Measurements from ENCODE around the gene ZFR.
A peak's percentile ranks its signal among the peaks of the same experiment; 100 is the strongest.

ZFR gene

DNA sequence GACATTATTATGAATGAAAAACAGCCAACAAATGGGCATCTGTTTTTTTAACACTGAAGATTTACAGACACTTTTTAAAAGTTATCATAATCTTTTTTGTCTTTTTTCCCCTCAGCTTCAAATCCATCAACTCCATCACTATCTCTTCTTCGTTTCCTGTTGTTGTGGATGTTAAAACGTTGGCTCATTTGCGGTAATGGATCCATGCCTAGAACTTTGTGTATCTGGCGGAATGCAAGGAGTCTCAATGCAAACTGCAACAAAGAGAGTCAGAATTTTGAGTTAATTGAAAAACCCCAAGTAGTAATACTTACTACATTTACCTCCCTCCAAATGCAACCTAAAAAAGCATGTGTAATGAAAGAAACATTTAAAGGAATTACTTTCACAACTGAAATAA, 88.9 kb downstream of the ZFR start:
- DNase-seq (ENCODE audit: insufficient read length, low spot score): no peak
- no peak for FAIRE-seq
- no peak for TF ChIP-seq POLR2A (IDR thresholded peaks at IDR 0.05; ENCODE audit: low read depth, low read length)
- TF ChIP-seq POLR2AphosphoS5 (IDR thresholded peaks at IDR 0.05; ENCODE audit: low read depth, low read length): no peak
- TF ChIP-seq SPI1 (IDR thresholded peaks at IDR 0.05; ENCODE audit: low read depth, low read length): no peak
- TF ChIP-seq TAF1 (IDR thresholded peaks at IDR 0.05; ENCODE audit: low read depth, low read length): no peak
- no peak for TF ChIP-seq POU2F2 (IDR thresholded peaks at IDR 0.05; ENCODE audit: low read depth, low read length)
- no peak for TF ChIP-seq PAX5 (IDR thresholded peaks at IDR 0.05; ENCODE audit: insufficient read depth, low read length, severe bottlenecking)

DNA sequence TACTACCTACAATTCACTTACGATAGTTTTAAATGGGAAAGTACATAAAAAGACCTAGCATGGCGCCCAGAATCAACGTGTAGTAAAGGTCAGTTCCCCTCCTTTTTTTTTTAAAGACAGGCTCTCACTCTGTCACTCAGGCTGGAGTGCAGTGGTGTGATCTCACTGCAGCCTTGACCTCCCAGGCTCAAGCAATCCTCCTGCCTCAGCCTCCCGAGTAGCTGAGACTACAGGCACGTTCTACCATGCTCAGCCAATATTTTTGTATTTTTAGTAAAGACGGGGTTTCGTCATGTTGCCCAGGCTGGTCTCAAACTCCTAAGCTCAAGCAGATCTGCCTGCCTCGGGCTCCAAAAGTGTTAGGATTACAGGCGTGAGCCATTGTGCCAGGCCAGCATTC, 91.1 kb downstream of the ZFR start:
- no peak for FAIRE-seq
- no peak for DNase-seq (ENCODE audit: insufficient read length, low spot score)
- TF ChIP-seq POLR2AphosphoS5 (IDR thresholded peaks at IDR 0.05; ENCODE audit: low read depth, low read length) (no peak), POU2F2 (IDR thresholded peaks at IDR 0.05; ENCODE audit: low read depth, low read length) (no peak), PAX5 (IDR thresholded peaks at IDR 0.05; ENCODE audit: insufficient read depth, low read length, severe bottlenecking) (no peak), TAF1 (IDR thresholded peaks at IDR 0.05; ENCODE audit: low read depth, low read length) (no peak), POLR2A (IDR thresholded peaks at IDR 0.05; ENCODE audit: low read depth, low read length) (no peak), SPI1 (IDR thresholded peaks at IDR 0.05; ENCODE audit: low read depth, low read length) (no peak)

DNA sequence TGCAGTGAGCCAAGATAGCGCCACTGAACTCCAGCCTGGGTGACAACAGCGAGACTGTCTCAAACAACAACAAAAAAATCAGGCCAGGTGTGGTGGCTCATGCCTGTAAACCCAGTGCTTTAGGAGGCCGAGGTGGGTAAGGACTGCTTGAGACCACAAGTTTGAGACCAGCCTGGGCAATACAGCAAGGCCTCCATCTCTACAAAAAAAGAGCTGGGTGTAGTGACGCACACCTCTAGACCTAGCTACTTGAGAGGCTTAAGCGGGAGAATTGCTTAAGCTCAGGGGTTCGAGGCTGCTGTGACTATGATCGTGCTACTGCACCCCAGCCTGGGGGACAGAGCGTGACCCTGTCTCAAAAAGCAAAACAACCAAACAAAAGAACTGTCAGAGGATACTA, 91.9 kb downstream of the ZFR start:
- TF ChIP-seq PAX5 (IDR thresholded peaks at IDR 0.05; ENCODE audit: insufficient read depth, low read length, severe bottlenecking): no peak
- no peak for TF ChIP-seq POLR2AphosphoS5 (IDR thresholded peaks at IDR 0.05; ENCODE audit: low read depth, low read length)
- TF ChIP-seq SPI1 (IDR thresholded peaks at IDR 0.05; ENCODE audit: low read depth, low read length): no peak
- no peak for FAIRE-seq
- DNase-seq (ENCODE audit: insufficient read length, low spot score): no peak

DNA sequence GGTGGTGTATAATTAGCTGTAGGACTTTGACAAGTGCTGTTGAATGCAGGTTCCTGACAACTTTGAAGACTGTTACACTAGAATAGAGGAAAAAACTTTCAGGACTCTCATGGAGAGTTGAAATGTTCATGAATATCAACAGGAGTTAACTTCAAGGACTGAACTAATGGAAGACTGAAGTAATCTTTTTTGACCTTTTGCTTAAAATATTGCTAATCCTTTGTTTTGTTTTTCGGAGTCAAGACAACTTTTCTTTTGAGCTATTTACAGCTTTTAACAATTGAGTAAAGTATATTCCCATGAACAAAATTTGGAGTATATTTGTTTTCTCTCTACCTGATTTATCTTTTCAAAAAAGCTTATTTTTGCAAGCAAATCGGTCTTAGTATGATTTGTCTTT, 97.7 kb downstream of the ZFR start:
- FAIRE-seq (no peak), DNase-seq (ENCODE audit: insufficient read length, low spot score) (no peak)
- TF ChIP-seq PAX5 (IDR thresholded peaks at IDR 0.05; ENCODE audit: insufficient read depth, low read length, severe bottlenecking) (no peak), TAF1 (IDR thresholded peaks at IDR 0.05; ENCODE audit: low read depth, low read length) (no peak), POU2F2 (IDR thresholded peaks at IDR 0.05; ENCODE audit: low read depth, low read length) (no peak), POLR2A (IDR thresholded peaks at IDR 0.05; ENCODE audit: low read depth, low read length) (no peak), SPI1 (IDR thresholded peaks at IDR 0.05; ENCODE audit: low read depth, low read length) (no peak), POLR2AphosphoS5 (IDR thresholded peaks at IDR 0.05; ENCODE audit: low read depth, low read length) (no peak)

DNA sequence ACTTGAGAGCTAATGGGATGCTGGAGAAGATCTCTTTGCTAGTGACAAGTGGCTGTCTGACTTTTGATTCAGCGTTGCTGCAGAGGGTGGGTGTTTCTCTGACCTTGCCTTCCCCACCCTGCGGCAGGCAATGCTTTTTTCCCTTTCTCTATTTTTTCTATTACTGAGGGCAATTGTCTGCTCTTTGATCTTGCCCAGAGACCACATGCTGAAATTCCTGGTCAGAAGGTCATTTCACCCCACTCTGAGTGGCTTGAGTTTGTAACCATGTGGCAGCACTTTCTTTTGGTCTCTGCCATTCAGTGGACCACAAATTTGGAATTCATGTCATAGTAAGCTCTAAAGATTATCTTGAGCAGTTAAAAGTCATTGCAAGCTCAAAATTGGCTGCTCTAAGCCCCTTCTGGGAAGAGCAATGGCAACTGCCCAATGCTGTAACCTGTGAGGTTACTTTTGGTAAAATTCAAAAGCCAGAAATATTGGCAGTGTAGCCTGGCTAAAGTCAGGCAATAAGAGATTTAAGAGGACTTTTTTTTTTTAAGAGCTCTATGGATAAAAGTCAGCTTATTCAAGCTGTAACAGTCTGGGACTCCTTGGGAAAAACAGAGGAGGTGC, 101.4 kb downstream of the ZFR start:
- FAIRE-seq (no peak), DNase-seq (ENCODE audit: insufficient read length, low spot score) (no peak)
- TF ChIP-seq PAX5 (IDR thresholded peaks at IDR 0.05; ENCODE audit: insufficient read depth, low read length, severe bottlenecking) (no peak), POLR2A (IDR thresholded peaks at IDR 0.05; ENCODE audit: low read depth, low read length) (no peak), POLR2AphosphoS5 (IDR thresholded peaks at IDR 0.05; ENCODE audit: low read depth, low read length) (no peak), TAF1 (IDR thresholded peaks at IDR 0.05; ENCODE audit: low read depth, low read length) (no peak), POU2F2 (IDR thresholded peaks at IDR 0.05; ENCODE audit: low read depth, low read length) (no peak), SPI1 (IDR thresholded peaks at IDR 0.05; ENCODE audit: low read depth, low read length) (no peak)

DNA sequence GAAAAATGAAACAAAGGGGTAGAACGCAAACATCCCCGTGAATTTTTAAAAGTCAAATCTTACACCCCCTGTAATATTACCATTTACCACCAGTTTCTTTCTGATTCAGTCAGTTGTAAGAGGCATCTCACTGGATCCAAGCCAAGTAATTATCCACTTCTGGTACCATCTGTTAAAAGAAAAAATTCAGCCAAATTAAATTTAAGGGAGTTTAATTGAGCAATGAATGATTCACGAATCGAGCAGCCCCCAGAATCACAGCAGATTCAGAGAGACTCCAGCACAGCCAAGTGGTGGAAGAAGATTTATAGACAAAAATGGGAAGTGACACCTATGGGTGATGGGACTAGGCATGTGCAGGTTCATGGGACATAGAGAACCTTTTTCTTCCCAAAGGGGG, 101.9 kb downstream of the ZFR start:
- TF ChIP-seq SPI1 (IDR thresholded peaks at IDR 0.05; ENCODE audit: low read depth, low read length) (peak; percentile 19; the same call in 1 of the 2 replicates), POLR2AphosphoS5 (IDR thresholded peaks at IDR 0.05; ENCODE audit: low read depth, low read length) (no peak)
- FAIRE-seq (no peak), DNase-seq (ENCODE audit: insufficient read length, low spot score) (no peak)

DNA sequence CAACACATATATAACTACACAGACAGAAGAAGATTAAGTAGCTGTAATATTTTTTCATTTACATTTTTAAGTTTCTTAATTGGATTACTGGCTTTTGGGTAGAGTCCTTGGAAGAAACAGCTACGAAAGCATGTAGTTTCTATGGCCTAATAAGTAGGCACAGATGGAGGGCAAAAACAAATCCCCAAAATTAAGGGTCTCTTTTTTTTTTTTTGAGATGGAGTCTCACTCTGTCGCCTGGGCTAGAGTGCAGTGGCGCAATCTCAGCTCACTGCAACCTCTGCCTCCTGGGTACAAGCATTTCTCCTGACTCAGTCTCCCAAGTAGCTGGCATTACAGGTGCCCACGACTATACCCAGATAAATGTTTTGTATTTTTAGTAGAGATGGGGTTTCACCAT, 104.7 kb downstream of the ZFR start:
- TF ChIP-seq POU2F2 (IDR thresholded peaks at IDR 0.05; ENCODE audit: low read depth, low read length) (no peak), POLR2AphosphoS5 (IDR thresholded peaks at IDR 0.05; ENCODE audit: low read depth, low read length) (no peak), POLR2A (IDR thresholded peaks at IDR 0.05; ENCODE audit: low read depth, low read length) (no peak), TAF1 (IDR thresholded peaks at IDR 0.05; ENCODE audit: low read depth, low read length) (no peak), PAX5 (IDR thresholded peaks at IDR 0.05; ENCODE audit: insufficient read depth, low read length, severe bottlenecking) (no peak), SPI1 (IDR thresholded peaks at IDR 0.05; ENCODE audit: low read depth, low read length) (no peak)
- no peak for FAIRE-seq
- no peak for DNase-seq (ENCODE audit: insufficient read length, low spot score)

DNA sequence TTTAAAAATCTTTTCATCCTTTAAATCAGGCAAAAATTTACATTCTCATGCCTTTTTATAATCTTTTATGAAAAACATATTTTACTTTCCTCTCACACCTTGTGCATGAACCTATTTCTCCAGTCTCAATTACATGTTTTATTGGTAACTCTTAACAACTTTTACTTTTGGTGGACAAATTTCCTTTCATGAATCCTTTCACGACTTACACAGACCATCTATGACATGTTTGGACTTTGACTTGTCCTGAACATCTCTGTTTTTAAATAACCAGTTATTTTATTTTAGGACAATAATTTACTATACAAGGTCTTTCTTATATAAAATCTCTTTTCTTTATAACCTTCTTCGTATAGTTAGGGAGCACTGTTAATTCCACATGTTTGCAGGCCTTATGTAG, 105.3 kb downstream of the ZFR start:
- TF ChIP-seq POLR2A (IDR thresholded peaks at IDR 0.05; ENCODE audit: low read depth, low read length) (no peak), SPI1 (IDR thresholded peaks at IDR 0.05; ENCODE audit: low read depth, low read length) (no peak), POU2F2 (IDR thresholded peaks at IDR 0.05; ENCODE audit: low read depth, low read length) (no peak), POLR2AphosphoS5 (IDR thresholded peaks at IDR 0.05; ENCODE audit: low read depth, low read length) (no peak), PAX5 (IDR thresholded peaks at IDR 0.05; ENCODE audit: insufficient read depth, low read length, severe bottlenecking) (no peak), TAF1 (IDR thresholded peaks at IDR 0.05; ENCODE audit: low read depth, low read length) (no peak)
- DNase-seq (ENCODE audit: insufficient read length, low spot score) (no peak), FAIRE-seq (no peak)

DNA sequence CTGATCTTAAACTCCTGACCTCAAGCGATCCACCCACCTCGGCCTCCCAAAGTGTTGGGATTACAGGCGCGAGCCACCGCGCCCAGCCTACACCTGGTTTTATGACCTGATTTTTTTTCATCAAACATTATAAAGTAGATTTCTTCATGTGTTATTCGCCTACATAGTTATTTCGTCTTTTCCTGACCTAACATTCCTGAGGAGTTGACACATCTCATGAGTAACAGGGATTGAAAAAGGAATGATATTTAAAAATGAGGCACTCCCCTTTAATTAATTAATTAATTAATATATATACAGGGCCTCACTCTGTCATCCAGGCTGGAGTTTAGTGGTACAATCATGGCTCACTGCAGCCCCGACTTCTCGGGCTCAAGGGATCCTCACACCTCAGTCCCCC, 111.6 kb downstream of the ZFR start:
- FAIRE-seq: no peak
- TF ChIP-seq PAX5 (IDR thresholded peaks at IDR 0.05; ENCODE audit: insufficient read depth, low read length, severe bottlenecking) (no peak), TAF1 (IDR thresholded peaks at IDR 0.05; ENCODE audit: low read depth, low read length) (no peak), POU2F2 (IDR thresholded peaks at IDR 0.05; ENCODE audit: low read depth, low read length) (no peak), POLR2AphosphoS5 (IDR thresholded peaks at IDR 0.05; ENCODE audit: low read depth, low read length) (no peak), POLR2A (IDR thresholded peaks at IDR 0.05; ENCODE audit: low read depth, low read length) (no peak), SPI1 (IDR thresholded peaks at IDR 0.05; ENCODE audit: low read depth, low read length) (no peak)
- DNase-seq (ENCODE audit: insufficient read length, low spot score): no peak

DNA sequence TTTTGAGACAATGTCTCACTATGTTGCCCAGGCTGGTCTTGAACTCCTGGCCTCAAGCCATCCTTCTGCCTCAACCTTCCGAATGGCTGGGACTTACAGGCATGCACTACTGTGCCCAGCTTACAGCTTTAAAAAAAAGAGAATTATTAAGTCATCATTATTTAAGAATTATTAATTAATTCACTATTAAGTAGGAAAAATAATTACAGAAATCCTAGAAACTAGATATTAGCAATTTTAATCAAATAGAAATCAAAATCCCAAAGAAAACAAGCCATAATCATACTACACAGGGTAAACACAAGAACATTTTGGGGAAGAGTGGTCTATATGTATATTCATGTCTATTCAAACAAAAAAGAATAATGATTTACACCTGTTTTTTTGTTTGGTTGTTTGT, 112.2 kb downstream of the ZFR start:
- no peak for FAIRE-seq
- no peak for DNase-seq (ENCODE audit: insufficient read length, low spot score)

More for the DNA sequence above, 112.2 kb downstream of the ZFR start:
- TF ChIP-seq POLR2AphosphoS5 (IDR thresholded peaks at IDR 0.05; ENCODE audit: low read depth, low read length) (no peak), PAX5 (IDR thresholded peaks at IDR 0.05; ENCODE audit: insufficient read depth, low read length, severe bottlenecking) (no peak), POLR2A (IDR thresholded peaks at IDR 0.05; ENCODE audit: low read depth, low read length) (no peak), SPI1 (IDR thresholded peaks at IDR 0.05; ENCODE audit: low read depth, low read length) (no peak), POU2F2 (IDR thresholded peaks at IDR 0.05; ENCODE audit: low read depth, low read length) (no peak), TAF1 (IDR thresholded peaks at IDR 0.05; ENCODE audit: low read depth, low read length) (no peak)

All from GM12891 (cell line).